Astrocyte (in vitro differentiated cells and primary cell): ENCODE data around the gene TMEM141. TPM values are rescaled to one million over a fixed set of nuclear protein-coding genes. Genes with fewer than 3 reads are reported as not detected.
A peak's percentile ranks its signal among the peaks of the same experiment; 100 is the strongest.

Experiments
- DNase-seq: peaks from one replicate; pipeline ENCODE4 v3.0.0-alpha.2; 2010; ENCODE audit warnings: low read depth
- FAIRE-seq: peaks from 2 replicates; lab custom pipeline; 2011; peaks lifted over from hg19 to GRCh38; lab: Jason Lieb, UNC
- H2AFZ ChIP-seq: 2 replicates; pipeline ENCODE4 v1.6.0; 2012; ENCODE audit warnings: low read depth, low read length, inconsistent platforms
- H3K27ac ChIP-seq: 2 replicates; pipeline ENCODE4 v1.5.1; 2011; ENCODE audit warnings: low read depth, low read length, inconsistent platforms
- H3K27me3 ChIP-seq: 2 replicates; pipeline ENCODE4 v1.6.0; 2011; ENCODE audit warnings: low read length, inconsistent platforms; ENCODE audit not compliant: insufficient read depth
- H3K36me3 ChIP-seq: 2 replicates; pipeline ENCODE4 v1.5.1; 2011; ENCODE audit warnings: low read length, inconsistent platforms; ENCODE audit not compliant: insufficient read depth
- H3K4me1 ChIP-seq: 2 replicates; pipeline ENCODE4 v1.5.1; 2011; ENCODE audit warnings: low read length, inconsistent platforms; ENCODE audit not compliant: insufficient read depth
- H3K4me2 ChIP-seq: 2 replicates; pipeline ENCODE4 v1.6.0; 2012; ENCODE audit warnings: low read length, inconsistent platforms
- H3K4me3 ChIP-seq: 2 replicates; pipeline ENCODE4 v1.5.1; 2011; ENCODE audit warnings: low read depth, mild to moderate bottlenecking, low read length, inconsistent platforms; ENCODE audit not compliant: insufficient read depth
- H3K79me2 ChIP-seq: 2 replicates; pipeline ENCODE4 v1.6.0; 2012; ENCODE audit warnings: mild to moderate bottlenecking, low read length, inconsistent platforms; ENCODE audit not compliant: insufficient read depth
- H3K9ac ChIP-seq: 2 replicates; pipeline ENCODE4 v1.6.0; 2012; ENCODE audit warnings: mild to moderate bottlenecking, low read length, inconsistent platforms
- H3K9me3 ChIP-seq: 2 replicates; pipeline ENCODE4 v1.5.1; 2012; ENCODE audit warnings: low read depth, mild to moderate bottlenecking, low read length, inconsistent platforms; ENCODE audit not compliant: insufficient read depth
- H4K20me1 ChIP-seq: 2 replicates; pipeline ENCODE4 v1.6.0; 2012; ENCODE audit warnings: low read length, inconsistent platforms; ENCODE audit not compliant: insufficient read depth
- H3K27ac Mint-ChIP-seq: one replicate; pipeline ENCODE4 v1.8.0; 2021; ENCODE audit warnings: mild to moderate bottlenecking, mixed read lengths; ENCODE audit not compliant: unreplicated experiment
- H3K27me3 Mint-ChIP-seq: one replicate; pipeline ENCODE4 v1.8.0; 2021; ENCODE audit warnings: low read depth, mixed read lengths; ENCODE audit not compliant: unreplicated experiment
- H3K36me3 Mint-ChIP-seq: one replicate; pipeline ENCODE4 v1.8.0; 2021; ENCODE audit warnings: low read depth, mixed read lengths; ENCODE audit not compliant: unreplicated experiment
- H3K4me1 Mint-ChIP-seq: one replicate; pipeline ENCODE4 v1.8.0; 2021; ENCODE audit warnings: low read depth, mixed read lengths; ENCODE audit not compliant: unreplicated experiment
- H3K4me3 Mint-ChIP-seq: one replicate; pipeline ENCODE4 v1.8.0; 2021; ENCODE audit warnings: mild to moderate bottlenecking, moderate library complexity, mixed read lengths; ENCODE audit not compliant: unreplicated experiment
- H3K9me3 Mint-ChIP-seq: one replicate; pipeline ENCODE4 v1.8.0; 2021; ENCODE audit warnings: mild to moderate bottlenecking, mixed read lengths; ENCODE audit not compliant: unreplicated experiment
- CTCF ChIP-seq: IDR thresholded peaks from 2 replicates; pipeline ENCODE4 v1.5.1; 2011; ENCODE audit warnings: low read depth, mild to moderate bottlenecking, inconsistent platforms, low read length, moderate library complexity; ENCODE audit not compliant: insufficient read depth
- EZH2 ChIP-seq: IDR thresholded peaks from 2 replicates; pipeline ENCODE4 v1.6.1; 2012; ENCODE audit warnings: mild to moderate bottlenecking, low read length, inconsistent platforms; ENCODE audit not compliant: insufficient read depth
- total RNA-seq: library from RNA; stranded (reverse); gene quantifications from 2 replicates; pipeline ENCODE4 v1.2.1, GENCODE V29; 2021

Gene TMEM141
- total RNA-seq, 1 donor from 2014 or later: 40.8 TPM

GRCh38 chr9:136827794-136828473 is 36.8 kb downstream of the TMEM141 start:
- DNase-seq (no peak), FAIRE-seq (no peak)
- Mint-ChIP-seq H3K9me3 (no peaks in the 10 kb centered on the region), H3K4me3 (no peak overlapping the region), H3K4me1 (no peaks in the 10 kb centered on the region), H3K27ac (no peak overlapping the region), H3K36me3 (peaks cover 8% of the 10 kb centered on the region), H3K27me3 (no peaks in the 10 kb centered on the region)
- H3K4me1 ChIP-seq: no peaks in the 10 kb centered on the region
- H4K20me1 ChIP-seq: peaks cover 17% of the 10 kb centered on the region
- H3K9ac ChIP-seq: no peak overlapping the region
- peaks cover 7% of the 10 kb centered on the region for H3K79me2 ChIP-seq
- no peak overlapping the region for H3K4me3 ChIP-seq
- no peaks in the 10 kb centered on the region for H3K27me3 ChIP-seq
- H3K36me3 ChIP-seq: peaks cover 4% of the 10 kb centered on the region
- H3K9me3 ChIP-seq: no peaks in the 10 kb centered on the region
- TF ChIP-seq EZH2 (no peak), CTCF (no peak)
- H3K4me2 ChIP-seq: no peak overlapping the region
- no peak overlapping the region for H3K27ac ChIP-seq
- no peak overlapping the region for H2AFZ ChIP-seq

GRCh38 chr9:136828474-136829140 is 37.5 kb downstream of the TMEM141 start:
- Histone ChIP-seq H2AFZ (no peak overlapping the region), H3K27me3 (no peaks in the 10 kb centered on the region), H3K9me3 (no peaks in the 10 kb centered on the region), H3K4me3 (no peak overlapping the region), H3K27ac (no peak overlapping the region), H4K20me1 (peaks cover 11% of the 10 kb centered on the region), H3K4me1 (no peaks in the 10 kb centered on the region), H3K79me2 (peaks cover under 1% of the 10 kb centered on the region), H3K9ac (no peak overlapping the region), H3K36me3 (peaks cover 4% of the 10 kb centered on the region), H3K4me2 (no peak overlapping the region)
- H3K9me3 Mint-ChIP-seq: no peaks in the 10 kb centered on the region
- no peaks in the 10 kb centered on the region for H3K4me1 Mint-ChIP-seq
- no peak for TF ChIP-seq EZH2
- TF ChIP-seq CTCF: no peak
- H3K27me3 Mint-ChIP-seq: no peaks in the 10 kb centered on the region
- no peak overlapping the region for H3K27ac Mint-ChIP-seq
- no peak for FAIRE-seq
- H3K36me3 Mint-ChIP-seq: peaks cover 5% of the 10 kb centered on the region
- H3K4me3 Mint-ChIP-seq: no peak overlapping the region
- DNase-seq: no peak

GRCh38 chr9:136829412-136829811 is 38.3 kb downstream of the TMEM141 start:
- no peak overlapping the region for H2AFZ ChIP-seq
- Mint-ChIP-seq H3K4me1 (no peaks in the 10 kb centered on the region), H3K4me3 (peak overlapping the region; percentile 20), H3K9me3 (no peaks in the 10 kb centered on the region), H3K27me3 (no peaks in the 10 kb centered on the region), H3K36me3 (peaks cover 8% of the 10 kb centered on the region), H3K27ac (no peak overlapping the region)
- H3K79me2 ChIP-seq: no peaks in the 10 kb centered on the region
- peaks cover 4% of the 10 kb centered on the region for H3K36me3 ChIP-seq
- H3K27me3 ChIP-seq: no peaks in the 10 kb centered on the region
- H3K4me1 ChIP-seq: no peaks in the 10 kb centered on the region
- no peak overlapping the region for H3K4me3 ChIP-seq
- no peaks in the 10 kb centered on the region for H3K9me3 ChIP-seq
- no peak overlapping the region for H3K4me2 ChIP-seq
- no peak for FAIRE-seq
- peaks cover 9% of the 10 kb centered on the region for H4K20me1 ChIP-seq
- H3K9ac ChIP-seq: no peak overlapping the region
- H3K27ac ChIP-seq: no peak overlapping the region
- no peak for TF ChIP-seq EZH2
- TF ChIP-seq CTCF: no peak
- DNase-seq: no peak
